Upper lobe of left lung (tissue), 6 donors: ENCODE data around the gene ANAPC16. TPM values are rescaled to one million over a fixed set of nuclear protein-coding genes. Genes with fewer than 3 reads are reported as not detected.
A peak's percentile ranks its signal among the peaks of the same experiment; 100 is the strongest.

Source experiments
- ATAC-seq, 2 donors: fragments of 200-7000 bp; cut with Tn5 transposase; one replicate each; pipeline ENCODE4 v1.9.1; 2022; ENCODE audit warnings: mild to moderate bottlenecking in 2 of 2, moderate library complexity in 2 of 2; ENCODE audit not compliant: low FRiP score in 2 of 2
- DNase-seq, 2 donors: peaks; one replicate each; pipeline ENCODE4 v3.0.0-alpha.2; 2019 to 2020
- H3K27ac ChIP-seq, 4 donors: fragments of 200-600 bp; sonication (generic); one replicate each; pipeline ENCODE4 v1.5.1; 2016 to 2019
- H3K27me3 ChIP-seq, 4 donors: fragments of 200-600 bp; sonication (generic); one replicate each; pipeline ENCODE4 v1.5.1; 2017 to 2019
- H3K36me3 ChIP-seq, 4 donors: fragments of 200-600 bp; sonication (generic); one replicate each; pipeline ENCODE4 v1.5.1; 2016 to 2019
- H3K4me1 ChIP-seq, 4 donors: fragments of 200-600 bp; sonication (generic); one replicate each; pipeline ENCODE4 v1.5.1; 2018 to 2019
- H3K4me3 ChIP-seq, 4 donors: fragments of 200-600 bp; sonication (generic); one replicate each; pipeline ENCODE4 v1.5.1; 2017 to 2019; ENCODE audit warnings: mild to moderate bottlenecking in 2 of 4, moderate library complexity in 1 of 4
- H3K9me3 ChIP-seq, 4 donors: fragments of 200-600 bp; sonication (generic); one replicate each; pipeline ENCODE4 v1.5.1; 2018 to 2019
- EP300 ChIP-seq, 4 donors: sonication (generic); formaldehyde crosslinking; IDR thresholded peaks; one replicate each; pipeline ENCODE4 v1.5.1; 2017; ENCODE audit warnings: antibody characterized with exemption in 4 of 4, control low read depth in 2 of 4
- POLR2A ChIP-seq, 4 donors: fragments of 450-650 bp; IDR thresholded peaks; one replicate each; pipeline ENCODE4 v1.5.1; 2016 to 2017; ENCODE audit warnings: antibody characterized with exemption in 4 of 4, mild to moderate bottlenecking in 2 of 4
- POLR2AphosphoS5 ChIP-seq, 2 donors: sonication (generic); formaldehyde crosslinking; IDR thresholded peaks; one replicate each; pipeline ENCODE4 v1.5.1; 2017; ENCODE audit warnings: antibody characterized with exemption in 2 of 2
- WGBS, 2 donors: methylation state at CpG; one replicate each; pipeline ENCODE4 v1.1.5; 2017 to 2018; 5-methylcytosine and 5-hydroxymethylcytosine counted together
- total RNA-seq, 6 donors: library from RNA; depleted of rRNA in 4 of 6; stranded (reverse); fragments of >200 nt in 4 of 6; gene quantifications; one replicate each; pipeline versions ENCODE4 v1.1.0 to v1.2.1, GENCODE V29; 2016 to 2021
- TF ChIP-seq, protein P1 (sequence below), 6 experiments: fragments of 450-650 bp in 4 of 6; fragments of 200-600 bp in 2 of 6; sonication (generic) in 2 of 6; IDR thresholded peaks; one replicate each; pipeline ENCODE4 v1.5.1; 2016 to 2019; ENCODE audit warnings: antibody characterized with exemption in 6 of 6
- donor health status: DM: no; HTN: no; CAD: no; lungs with moderate emphysema.
- donor health status: DM: no; HTN: yes; CAD: no; lungs with severe emphysema.

ANAPC16 gene
- 100 to 1,000 TPM in 1 of 6 donors, 10 to 100 TPM in 5; 34.6 to 110 (median 92.6) TPM for total RNA-seq

DNA sequence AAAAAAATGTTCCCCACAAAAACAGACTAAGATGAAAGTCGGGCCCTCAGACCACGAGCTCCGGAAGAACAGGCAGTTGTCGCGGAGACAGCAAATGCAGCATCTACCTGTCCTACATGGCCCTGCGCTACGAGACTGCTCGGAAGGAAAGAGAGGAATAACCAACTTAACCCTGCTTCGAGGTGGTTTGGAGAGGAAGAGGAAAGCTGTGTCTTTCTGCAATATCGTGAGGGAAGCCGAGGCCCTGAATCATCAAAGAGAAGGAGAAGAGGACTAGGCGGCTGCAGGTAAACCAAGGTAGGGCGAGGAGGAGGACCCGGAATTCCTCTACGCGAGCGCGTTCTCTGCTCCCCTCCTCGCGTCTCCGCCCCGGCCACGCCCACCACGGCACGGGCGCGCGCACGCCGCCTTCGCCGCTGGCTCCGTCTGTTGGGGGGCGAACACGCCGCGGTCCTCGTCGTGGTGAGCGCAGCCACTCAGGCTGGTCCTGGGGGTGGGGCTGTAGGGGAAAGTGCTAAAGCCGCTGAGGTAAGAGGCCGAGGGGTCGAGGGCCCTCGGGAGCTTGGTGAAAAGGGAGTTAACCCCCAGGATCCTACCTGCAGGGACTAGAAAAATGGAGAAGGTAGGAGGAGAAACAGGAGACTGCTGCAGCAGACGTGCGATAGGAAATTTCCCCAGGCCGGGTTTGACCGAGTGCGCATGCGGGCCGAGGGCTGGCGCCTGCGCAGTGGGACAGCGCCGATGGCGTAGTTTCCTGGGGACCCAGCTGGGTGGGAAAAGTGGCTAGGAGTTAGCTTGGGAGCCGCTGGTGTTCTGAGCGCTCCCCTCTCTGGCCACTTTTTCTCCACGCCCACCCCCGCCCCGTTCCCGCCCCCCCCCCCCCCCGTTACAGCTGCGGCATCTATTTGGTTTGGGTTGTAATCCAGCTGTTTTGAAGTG, at the start of gene ANAPC16, which contains the start of gene ASCC1:
ANAPC16 (plus strand) TSS at position 402 of the 939 bp plus-strand sequence. CDS start 7,903 bp downstream, outside the sequence.
ASCC1 (minus strand) TSS at position 666 of the 939 bp plus-strand sequence. CDS start 2,978 bp downstream, outside the sequence.
- ATAC-seq (peak; percentile 99 to 100), DNase-seq (peak; percentile 90 to 99)
- Histone ChIP-seq H3K36me3 (peaks cover 2 to 28% (median 10%) of the 10 kb centered on the region in 4 donors), H3K9me3 (no peaks in the 10 kb centered on the region), H3K27ac (peak within 1 kb of the TSS; percentile 96 to 100 (median 98)), H3K4me1 (peaks cover 38 to 47% (median 45%) of the 10 kb centered on the region in 4 donors), H3K4me3 (peak within 1 kb of the TSS; percentile 62 to 80 (median 70)), H3K27me3 (no peaks in the 10 kb centered on the region)
- WGBS, 2 donors: 1% methylated on average over 51 to 64 of the region's 64 CpGs
- peak; percentile 98 for TF ChIP-seq POLR2AphosphoS5 (IDR thresholded peaks at IDR 0.05)
- peak in 1 of 4 donors; percentile 52 for TF ChIP-seq EP300 (IDR thresholded peaks at IDR 0.05)
- TF ChIP-seq POLR2A (IDR thresholded peaks at IDR 0.05): peak; percentile 63 to 99 (median 88)
- TF ChIP-seq, protein P1, sequence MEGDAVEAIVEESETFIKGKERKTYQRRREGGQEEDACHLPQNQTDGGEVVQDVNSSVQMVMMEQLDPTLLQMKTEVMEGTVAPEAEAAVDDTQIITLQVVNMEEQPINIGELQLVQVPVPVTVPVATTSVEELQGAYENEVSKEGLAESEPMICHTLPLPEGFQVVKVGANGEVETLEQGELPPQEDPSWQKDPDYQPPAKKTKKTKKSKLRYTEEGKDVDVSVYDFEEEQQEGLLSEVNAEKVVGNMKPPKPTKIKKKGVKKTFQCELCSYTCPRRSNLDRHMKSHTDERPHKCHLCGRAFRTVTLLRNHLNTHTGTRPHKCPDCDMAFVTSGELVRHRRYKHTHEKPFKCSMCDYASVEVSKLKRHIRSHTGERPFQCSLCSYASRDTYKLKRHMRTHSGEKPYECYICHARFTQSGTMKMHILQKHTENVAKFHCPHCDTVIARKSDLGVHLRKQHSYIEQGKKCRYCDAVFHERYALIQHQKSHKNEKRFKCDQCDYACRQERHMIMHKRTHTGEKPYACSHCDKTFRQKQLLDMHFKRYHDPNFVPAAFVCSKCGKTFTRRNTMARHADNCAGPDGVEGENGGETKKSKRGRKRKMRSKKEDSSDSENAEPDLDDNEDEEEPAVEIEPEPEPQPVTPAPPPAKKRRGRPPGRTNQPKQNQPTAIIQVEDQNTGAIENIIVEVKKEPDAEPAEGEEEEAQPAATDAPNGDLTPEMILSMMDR (IDR thresholded peaks at IDR 0.05): peak in 4 of 6 experiments; percentile 15 to 36 (median 24)

DNA sequence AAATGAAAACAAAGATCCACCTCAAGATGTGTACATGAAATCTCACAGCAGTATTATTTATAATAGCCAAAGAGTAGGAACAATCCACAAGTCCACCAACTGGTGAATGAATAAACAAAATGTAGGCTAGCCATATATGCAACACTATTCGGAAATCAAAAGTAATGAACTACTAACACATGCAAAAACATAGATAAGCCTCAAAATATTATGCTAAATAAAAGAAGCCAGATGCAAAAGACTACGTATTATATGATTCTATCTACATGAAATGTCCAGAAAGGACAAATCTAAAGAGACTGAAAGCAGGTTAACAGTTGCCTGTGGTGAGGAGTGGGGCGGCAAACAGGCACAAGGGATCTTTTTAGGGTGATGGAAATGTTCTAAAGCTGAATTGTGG, 48.7 kb upstream of the ANAPC16 start:
- Histone ChIP-seq H3K4me3 (no peak overlapping the region), H3K9me3 (no peaks in the 10 kb centered on the region), H3K27ac (no peak overlapping the region), H3K36me3 (no peaks in the 10 kb centered on the region), H3K4me1 (peaks cover 5 to 20% (median 9%) of the 10 kb centered on the region in 4 donors), H3K27me3 (no peaks in the 10 kb centered on the region)
- ATAC-seq (no peak), DNase-seq (no peak)
- 92 to 95% methylated on average over 3 of the region's 3 CpGs for WGBS, 2 donors
- TF ChIP-seq POLR2AphosphoS5 (IDR thresholded peaks at IDR 0.05) (no peak), EP300 (IDR thresholded peaks at IDR 0.05) (no peak), POLR2A (IDR thresholded peaks at IDR 0.05) (no peak)

DNA sequence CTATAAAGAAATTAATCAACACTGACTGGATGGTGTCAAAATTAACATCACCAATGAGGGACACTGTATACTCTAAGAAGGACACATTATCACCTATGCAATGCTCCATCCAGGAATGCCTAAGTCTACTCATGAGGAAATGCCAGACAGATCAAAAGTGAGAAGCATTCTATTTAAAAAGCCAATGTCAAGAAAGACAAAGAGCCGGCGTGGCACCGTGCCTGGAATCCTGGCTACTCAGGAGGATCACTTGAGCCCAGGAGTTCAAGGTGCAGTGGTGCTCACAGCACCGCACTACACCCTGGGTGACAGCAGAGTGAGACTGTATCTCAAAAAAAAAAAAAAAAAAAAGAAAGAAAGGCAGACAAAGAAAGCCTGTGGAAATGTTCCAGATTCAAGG, 45.5 kb upstream of the ANAPC16 start:
- WGBS, 2 donors: 47 to 63% methylated on average over 4 of the region's 4 CpGs
- TF ChIP-seq EP300 (IDR thresholded peaks at IDR 0.05) (no peak), POLR2AphosphoS5 (IDR thresholded peaks at IDR 0.05) (no peak)
- TF ChIP-seq, protein P1 (IDR thresholded peaks at IDR 0.05): no peak
- ATAC-seq: peak; percentile 56 to 88
- Histone ChIP-seq H3K9me3 (no peaks in the 10 kb centered on the region), H3K27ac (peak overlapping the region in 3 of 4 donors; percentile 59 to 66 (median 59)), H3K27me3 (no peaks in the 10 kb centered on the region), H3K4me3 (no peak overlapping the region), H3K4me1 (peaks cover 4 to 22% (median 11%) of the 10 kb centered on the region in 4 donors), H3K36me3 (no peaks in the 10 kb centered on the region)
- DNase-seq: peak in 1 of 2 donors; percentile 84

DNA sequence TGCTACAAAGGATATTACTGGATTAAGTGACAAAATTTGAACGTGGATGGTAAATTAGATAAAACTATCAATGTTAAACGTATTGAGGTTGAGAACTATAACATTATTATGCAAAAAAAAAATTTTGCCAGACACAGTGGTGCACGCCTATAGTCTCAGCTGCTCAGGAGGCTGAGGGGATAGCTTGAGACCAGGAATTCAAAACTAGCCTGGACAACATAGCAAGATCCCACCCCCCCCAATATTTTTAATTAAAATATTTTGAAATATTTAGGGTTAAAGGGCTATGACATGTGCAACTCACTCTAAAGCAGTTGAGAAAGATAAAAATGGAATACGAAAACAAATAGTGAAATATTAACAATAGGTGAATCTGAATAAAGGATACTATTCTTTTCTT, 45.1 kb upstream of the ANAPC16 start:
- H3K27ac ChIP-seq: peak overlapping the region; percentile 59 to 66 (median 60)
- H3K4me1 ChIP-seq: peaks cover 5 to 22% (median 15%) of the 10 kb centered on the region in 4 donors
- ATAC-seq: no peak
- H3K9me3 ChIP-seq: no peaks in the 10 kb centered on the region
- no peak overlapping the region for H3K4me3 ChIP-seq
- no peaks in the 10 kb centered on the region for H3K36me3 ChIP-seq
- WGBS, 2 donors: 73 to 82% methylated on average over 4 of the region's 4 CpGs
- DNase-seq: no peak
- no peaks in the 10 kb centered on the region for H3K27me3 ChIP-seq
- TF ChIP-seq POLR2A (IDR thresholded peaks at IDR 0.05) (no peak), EP300 (IDR thresholded peaks at IDR 0.05) (no peak), POLR2AphosphoS5 (IDR thresholded peaks at IDR 0.05) (no peak)
- TF ChIP-seq, protein P1 (IDR thresholded peaks at IDR 0.05): no peak

DNA sequence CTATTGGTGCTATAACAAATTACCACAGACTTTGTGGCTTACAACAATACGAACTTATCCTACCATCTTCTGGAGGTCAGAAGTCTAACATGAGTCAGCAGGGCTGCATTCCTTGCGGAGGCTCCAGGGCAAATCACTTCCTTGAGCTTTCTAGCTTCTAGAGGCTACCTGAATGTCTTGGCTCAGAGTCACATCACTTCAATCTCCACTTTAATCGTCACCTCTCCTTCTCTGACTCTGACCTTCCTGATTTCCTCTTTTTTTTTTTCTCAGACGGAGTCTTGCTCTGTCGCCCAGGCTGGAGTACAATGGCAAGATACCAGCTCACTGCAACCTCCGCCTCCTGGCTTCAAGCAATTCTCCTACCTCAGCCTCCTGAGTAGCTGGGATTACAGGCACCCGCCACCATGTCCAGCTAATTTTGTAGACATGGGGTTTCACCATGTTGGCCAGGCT, 44.6 kb upstream of the ANAPC16 start:
- ATAC-seq: peak; percentile 65 to 82
- peak overlapping the region; percentile 59 to 66 (median 60) for H3K27ac ChIP-seq

More for the DNA sequence above, 44.6 kb upstream of the ANAPC16 start:
- H3K9me3 ChIP-seq: no peaks in the 10 kb centered on the region
- TF ChIP-seq POLR2A (IDR thresholded peaks at IDR 0.05) (no peak), EP300 (IDR thresholded peaks at IDR 0.05) (no peak), POLR2AphosphoS5 (IDR thresholded peaks at IDR 0.05) (peak; percentile 9 to 22)
- TF ChIP-seq, protein P1 (IDR thresholded peaks at IDR 0.05): no peak
- H3K4me1 ChIP-seq: peaks cover 5 to 23% (median 15%) of the 10 kb centered on the region in 4 donors
- no peaks in the 10 kb centered on the region for H3K36me3 ChIP-seq
- DNase-seq: peak in 1 of 2 donors; percentile 81
- whole genome bisulfite sequencing, 2 donors: 42 to 51% methylated on average over 7 of the region's 7 CpGs
- H3K27me3 ChIP-seq: no peaks in the 10 kb centered on the region
- H3K4me3 ChIP-seq: no peak overlapping the region
